GM12872 (cell line): ENCODE results near the gene TTC39C.

Source experiments
- TF ChIP-seq, protein P1 (sequence below): IDR thresholded peaks from 3 replicates; pipeline ENCODE4 v1.5.1; 2011; ENCODE audit warnings: low read depth, mild to moderate bottlenecking, low read length, moderate library complexity; ENCODE audit not compliant: insufficient read depth

TTC39C gene

DNA sequence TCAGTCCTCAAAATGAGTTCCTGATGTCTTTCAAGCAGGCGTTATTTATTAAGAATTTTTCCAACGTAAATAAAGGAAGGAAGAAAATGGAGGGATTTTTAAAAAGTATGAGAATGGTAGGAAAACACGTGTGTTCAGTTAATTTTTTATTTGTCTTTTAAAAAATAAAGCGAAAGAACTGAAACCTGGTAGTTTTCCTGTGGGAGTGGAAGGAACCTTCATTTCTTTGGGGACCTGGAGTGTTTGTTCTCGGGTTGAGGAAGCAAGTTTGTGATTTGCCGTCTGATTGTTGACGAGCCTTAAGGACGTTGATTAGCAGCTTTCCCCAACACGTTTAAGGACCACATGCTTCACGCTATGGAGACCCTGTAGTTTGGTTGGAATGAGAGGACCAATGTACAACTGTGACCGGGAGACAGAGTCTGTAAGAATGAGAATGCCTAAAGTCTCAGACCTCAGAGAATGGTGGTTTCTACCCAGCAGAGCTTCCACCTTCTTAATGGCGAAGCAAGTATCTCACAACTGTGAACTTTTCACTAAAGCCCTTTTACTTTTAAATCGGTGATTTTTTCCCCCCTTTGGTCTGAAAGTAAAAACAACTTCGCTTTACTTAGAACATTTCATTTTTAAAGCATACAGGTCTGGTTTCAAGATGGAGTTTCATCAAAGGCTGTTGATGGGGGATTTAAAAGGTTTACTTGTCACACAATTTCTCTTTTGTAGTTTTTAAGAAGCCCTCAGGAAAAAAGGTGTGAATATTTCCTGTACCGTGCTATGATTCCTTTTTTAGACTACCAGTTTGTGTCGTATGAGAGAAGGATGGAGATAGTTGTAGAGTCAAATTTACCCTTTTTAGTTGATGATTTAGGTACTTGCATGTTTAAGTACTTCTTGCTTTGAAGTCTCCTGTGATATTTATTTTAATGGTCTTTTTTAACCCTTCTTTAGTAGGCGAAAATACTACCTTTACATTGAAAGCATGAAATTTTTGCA, 1.4 kb downstream of the TTC39C start:
- TF ChIP-seq, protein P1, sequence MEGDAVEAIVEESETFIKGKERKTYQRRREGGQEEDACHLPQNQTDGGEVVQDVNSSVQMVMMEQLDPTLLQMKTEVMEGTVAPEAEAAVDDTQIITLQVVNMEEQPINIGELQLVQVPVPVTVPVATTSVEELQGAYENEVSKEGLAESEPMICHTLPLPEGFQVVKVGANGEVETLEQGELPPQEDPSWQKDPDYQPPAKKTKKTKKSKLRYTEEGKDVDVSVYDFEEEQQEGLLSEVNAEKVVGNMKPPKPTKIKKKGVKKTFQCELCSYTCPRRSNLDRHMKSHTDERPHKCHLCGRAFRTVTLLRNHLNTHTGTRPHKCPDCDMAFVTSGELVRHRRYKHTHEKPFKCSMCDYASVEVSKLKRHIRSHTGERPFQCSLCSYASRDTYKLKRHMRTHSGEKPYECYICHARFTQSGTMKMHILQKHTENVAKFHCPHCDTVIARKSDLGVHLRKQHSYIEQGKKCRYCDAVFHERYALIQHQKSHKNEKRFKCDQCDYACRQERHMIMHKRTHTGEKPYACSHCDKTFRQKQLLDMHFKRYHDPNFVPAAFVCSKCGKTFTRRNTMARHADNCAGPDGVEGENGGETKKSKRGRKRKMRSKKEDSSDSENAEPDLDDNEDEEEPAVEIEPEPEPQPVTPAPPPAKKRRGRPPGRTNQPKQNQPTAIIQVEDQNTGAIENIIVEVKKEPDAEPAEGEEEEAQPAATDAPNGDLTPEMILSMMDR = no peak

DNA sequence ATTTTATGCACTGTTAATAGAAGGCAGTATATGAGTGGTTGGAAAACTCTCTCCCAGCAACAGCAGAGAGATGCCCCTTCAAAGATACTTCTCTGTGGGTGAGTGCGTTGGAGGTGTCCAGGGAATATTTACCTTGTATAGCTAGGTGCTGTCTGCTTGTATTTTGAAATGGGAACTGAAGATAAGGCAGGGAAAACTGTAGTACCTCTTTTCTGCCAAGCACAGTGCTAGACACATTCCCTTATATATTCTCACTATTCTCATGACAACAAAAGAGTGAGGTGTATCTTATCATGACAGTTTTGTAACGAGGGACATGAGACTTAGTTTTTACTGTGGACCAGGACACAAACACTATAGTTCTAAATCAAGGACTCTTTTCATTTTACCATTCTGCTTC, 2.1 kb downstream of the TTC39C start:
- TF ChIP-seq, protein P1 = peak; percentile 55; the same call in 2 of the 3 replicates

DNA sequence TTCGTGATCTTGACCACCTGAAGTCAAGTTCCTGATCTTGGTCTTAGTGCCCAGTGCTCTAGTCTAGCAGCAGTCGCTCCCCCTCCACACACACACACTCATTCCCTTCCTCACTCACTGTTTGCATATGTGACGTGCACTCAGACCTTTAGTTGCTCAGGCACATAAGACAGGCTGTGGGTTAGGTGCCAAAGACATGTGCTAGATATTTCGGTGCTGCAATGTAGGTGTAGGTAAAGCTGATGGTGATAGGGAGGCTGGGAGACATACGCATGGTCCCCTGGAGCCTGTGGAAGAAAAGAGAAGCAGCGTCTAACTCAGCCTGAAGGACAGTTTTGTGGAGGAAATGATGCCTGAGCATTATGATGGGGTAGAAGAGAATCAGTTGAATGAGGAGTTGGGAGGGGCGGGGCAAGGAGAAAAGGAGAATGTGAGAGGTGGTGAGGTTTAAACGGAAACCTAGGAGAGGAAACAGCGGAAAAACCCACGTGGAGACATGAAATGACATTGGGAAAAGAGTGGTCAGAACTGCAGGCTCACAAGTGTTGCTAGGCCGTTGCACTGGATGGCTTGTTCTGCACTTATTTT, 3.8 kb downstream of the TTC39C start:
- TF ChIP-seq, protein P1 = no peak

DNA sequence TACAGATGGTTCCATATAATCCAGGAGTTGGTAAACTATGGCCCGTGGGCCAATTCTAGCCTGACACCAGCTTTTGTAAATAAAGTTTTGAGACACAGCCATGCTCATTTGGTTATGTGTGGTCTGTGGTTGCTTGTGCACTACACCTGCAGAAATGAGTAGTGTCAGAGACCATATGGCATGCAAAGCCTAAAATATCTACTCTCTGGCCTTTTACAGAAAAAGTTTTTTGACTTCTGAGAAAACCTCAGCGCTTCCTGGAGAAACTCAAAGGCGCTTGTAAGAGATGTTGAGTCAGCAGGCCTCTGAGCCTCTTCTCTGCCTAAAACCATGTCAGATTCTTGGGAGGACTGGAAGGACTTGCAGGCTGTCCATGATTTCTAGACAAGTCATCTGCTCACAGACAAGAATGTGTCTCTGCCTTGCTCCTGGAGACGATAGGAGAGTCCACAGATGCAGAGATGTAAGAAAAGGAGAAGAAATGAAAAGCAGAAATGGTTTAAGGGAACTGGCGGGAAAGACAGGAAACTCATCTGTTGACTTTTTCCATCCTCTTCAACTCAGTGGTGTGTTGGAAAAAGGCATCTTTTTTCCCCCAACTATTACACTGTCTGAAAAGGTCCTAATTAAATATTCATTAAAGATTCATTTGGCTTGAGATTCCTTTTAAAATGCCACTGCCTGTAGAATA, 5.2 kb downstream of the TTC39C start:
- TF ChIP-seq, protein P1 = no peak

DNA sequence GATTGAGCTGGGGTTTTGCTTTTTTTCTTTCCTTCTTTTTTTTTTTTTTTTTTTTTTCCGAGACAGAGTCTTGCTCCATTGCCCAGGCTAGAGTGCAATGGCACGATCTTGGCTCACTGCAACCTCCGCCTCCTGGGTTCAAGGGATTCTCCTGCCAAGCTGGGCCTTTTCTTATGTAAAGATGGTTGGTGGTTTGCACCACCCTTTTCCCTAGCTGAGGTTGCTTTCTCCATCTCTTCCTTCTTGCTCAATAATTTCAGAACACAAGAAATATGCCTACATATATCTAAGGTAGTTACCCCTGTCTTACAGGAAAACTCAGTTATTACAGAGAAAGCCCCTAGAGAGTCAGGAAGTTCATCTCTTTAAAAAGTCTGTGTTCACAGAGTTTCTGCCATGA, 7.0 kb downstream of the TTC39C start:
- TF ChIP-seq, protein P1 = no peak

DNA sequence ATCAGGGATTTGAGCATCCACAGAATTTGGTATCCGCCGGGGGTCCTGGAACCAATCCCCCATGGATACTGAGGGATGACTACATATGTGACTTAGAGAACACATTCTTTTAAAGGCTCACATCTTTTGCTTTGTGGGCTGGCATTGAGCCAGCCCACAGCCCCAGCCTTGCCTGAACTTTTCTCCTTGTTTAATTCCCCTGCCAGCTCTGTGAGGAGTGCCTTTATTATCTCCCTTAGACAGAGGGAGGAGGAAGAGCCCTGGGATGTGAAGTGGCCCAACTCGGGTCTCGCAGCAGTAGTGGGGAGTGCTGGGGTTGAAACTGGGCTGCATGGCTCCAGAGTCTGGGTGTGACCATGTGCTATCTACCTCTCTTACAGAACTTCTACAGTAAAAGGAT, 7.6 kb downstream of the TTC39C start:
- TF ChIP-seq, protein P1 = no peak
